NCI-H1105 (cell line): ENCODE results near the gene BRAT1.
A peak's percentile ranks its signal among the peaks of the same experiment; 100 is the strongest.

ENCODE experiments used
- DNase-seq: peaks from one replicate; lab custom pipeline; 2025; lab: John Stamatoyannopoulos, UW

The BRAT1 gene

DNA sequence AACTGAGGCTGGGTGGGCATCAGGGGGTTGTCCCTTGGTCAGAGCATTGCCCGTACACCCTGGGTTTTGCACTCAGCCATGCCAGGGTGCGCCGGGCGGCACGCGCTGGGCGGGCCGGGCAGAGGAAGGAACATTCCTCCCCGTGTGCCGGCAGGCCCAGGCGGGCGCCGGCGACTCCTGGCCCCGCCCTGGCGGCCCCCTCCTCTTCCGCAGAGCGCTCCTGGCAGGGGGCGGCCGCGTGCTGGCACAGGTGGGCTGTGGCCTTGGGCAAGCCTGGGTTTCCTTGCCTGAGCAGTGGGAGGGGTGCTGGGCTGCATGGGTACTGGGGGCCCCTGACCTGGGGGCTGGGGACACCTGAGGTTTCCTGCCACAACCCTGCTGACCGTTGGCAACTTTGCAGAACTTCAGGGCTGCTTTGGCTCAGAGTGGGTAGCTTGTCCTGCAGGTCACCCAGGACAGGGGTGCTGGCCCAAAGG lies 31.8 kb downstream of the BRAT1 start:
- peak; percentile 91 for DNase-seq

GRCh38 chr7:2522780-2523433 lies 32.4 kb downstream of the BRAT1 start:
- no peak for DNase-seq

GRCh38 chr7:2521952-2522591 lies 33.3 kb downstream of the BRAT1 start:
- DNase-seq, result no peak

DNA sequence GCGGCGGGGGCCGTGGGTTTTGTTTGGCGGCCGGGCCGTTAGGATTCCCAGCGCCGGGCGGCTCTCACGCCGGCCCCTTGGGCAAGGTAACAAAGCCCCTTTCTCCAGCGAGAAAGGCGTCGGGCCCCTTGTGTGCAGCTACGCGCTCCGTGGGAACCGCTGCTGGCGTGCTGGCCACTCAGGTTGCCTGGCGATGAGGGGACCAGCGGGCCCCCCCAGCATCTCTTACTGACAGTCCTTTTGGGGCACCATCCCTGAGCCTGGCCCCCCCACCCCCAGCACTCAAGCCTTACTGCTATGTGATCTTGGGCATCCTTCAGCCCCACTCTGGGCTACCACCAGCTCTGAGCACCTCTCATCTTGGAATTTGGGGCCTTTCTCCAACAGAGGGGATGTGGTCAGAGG lies 34.0 kb downstream of the BRAT1 start:
- no peak for DNase-seq

DNA sequence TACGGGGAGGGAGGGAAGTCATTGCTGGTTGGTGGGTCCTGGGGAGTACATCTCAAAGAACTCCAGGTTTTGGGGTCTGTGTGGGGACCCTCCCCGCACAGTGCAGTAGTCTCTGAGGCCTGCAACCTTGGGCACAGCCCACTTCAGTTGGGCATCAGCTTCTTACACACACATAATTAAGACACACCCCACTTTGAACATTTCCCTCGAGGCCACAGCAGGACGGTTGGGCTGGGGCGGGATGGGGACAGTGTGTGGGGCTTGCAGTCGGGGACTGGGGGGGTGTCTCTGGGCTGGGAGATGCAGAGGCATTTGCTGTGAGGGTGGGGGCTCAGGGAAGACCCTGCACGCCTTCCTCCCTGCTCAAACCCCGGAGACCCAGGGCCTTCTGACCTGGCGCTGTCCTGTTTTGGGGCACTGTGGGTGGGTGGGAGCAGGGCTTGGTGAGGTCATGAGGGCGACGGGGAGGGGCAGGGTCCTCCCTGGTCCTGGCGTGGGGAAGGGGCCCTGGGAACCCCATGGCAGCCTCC lies 34.5 kb downstream of the BRAT1 start:
- no peak for DNase-seq

DNA sequence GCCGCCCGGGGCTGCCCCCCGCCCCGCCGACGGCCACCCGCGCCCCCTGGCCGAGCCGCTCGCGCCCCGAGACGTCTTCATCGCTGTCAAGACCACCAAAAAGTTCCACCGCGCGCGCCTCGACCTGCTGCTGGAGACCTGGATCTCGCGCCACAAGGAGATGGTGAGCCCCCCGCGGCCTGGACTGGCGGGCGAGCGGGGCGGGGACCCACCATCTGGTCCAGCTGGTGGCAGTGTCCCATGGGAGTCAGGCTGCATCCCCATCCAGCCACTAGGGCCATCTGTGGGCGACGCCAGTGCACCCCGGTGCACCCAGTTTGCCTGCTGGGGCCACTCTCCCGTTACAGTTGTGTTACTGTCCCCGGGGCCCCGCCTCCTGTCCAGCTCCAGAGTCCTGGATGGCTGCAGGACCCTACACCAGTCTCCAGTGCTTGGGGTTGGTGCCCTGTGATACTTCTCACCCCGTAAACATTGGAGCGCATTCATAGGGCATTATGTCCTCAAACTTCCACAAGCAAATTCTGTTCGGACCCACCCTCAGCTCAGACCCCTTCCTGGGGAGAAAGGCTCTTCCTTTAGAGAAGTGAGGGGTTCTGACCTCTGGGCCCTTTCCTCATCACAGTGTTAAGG lies 35.1 kb downstream of the BRAT1 start:
- DNase-seq, result no peak

GRCh38 chr7:2519119-2519930 lies 36.0 kb downstream of the BRAT1 start, which contains the start of gene LFNG:
Gene LFNG (plus strand): TSS chr7:2519774. CDS start chr7:2519862, 88 bp downstream.
- DNase-seq, result peak; percentile 89

DNA sequence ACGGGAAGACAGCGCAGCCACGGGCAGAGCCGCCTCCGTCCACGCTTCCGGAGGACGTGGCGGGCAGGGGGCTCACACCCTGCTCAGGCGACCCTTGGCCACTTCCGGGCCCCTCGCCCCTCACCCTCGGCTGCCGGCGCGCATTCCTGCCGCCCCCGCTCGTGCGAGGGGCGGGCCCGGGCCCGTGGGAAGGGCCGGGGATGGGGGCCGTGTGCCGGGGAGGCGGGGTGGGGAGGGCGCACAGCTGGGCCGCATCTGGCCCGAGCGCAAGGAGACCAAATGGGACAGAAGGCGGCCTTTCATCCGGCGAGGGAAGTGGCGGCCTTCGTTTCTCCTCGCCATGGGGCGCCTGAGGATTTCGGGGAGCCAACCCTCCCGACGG lies 36.6 kb downstream of the BRAT1 start:
- DNase-seq, result no peak

- DNase-seq, result no peak
Observed at GRCh38 chr7:2517678-2518507, 37.4 kb downstream of the BRAT1 start.

DNA sequence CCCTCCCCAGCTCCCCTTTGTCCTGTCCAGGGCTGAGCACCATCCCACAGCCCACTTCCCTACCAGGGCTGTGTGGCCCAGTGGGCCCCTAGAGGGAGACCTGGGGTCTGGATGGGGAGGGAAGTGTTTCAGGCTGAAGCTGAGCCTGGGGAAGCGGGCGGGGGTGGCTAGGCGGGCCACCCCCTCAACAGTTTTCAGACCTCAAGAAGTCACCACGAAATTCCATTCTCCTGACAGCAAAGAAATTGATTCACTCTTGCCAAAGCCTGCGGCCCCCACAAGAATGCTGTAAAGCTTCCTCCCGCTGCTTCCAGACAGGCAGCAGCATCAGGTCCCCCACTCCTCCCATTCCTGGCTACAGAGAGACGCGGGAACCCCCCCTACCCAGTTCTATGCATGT lies 38.3 kb downstream of the BRAT1 start:
- DNase-seq, result no peak

DNA sequence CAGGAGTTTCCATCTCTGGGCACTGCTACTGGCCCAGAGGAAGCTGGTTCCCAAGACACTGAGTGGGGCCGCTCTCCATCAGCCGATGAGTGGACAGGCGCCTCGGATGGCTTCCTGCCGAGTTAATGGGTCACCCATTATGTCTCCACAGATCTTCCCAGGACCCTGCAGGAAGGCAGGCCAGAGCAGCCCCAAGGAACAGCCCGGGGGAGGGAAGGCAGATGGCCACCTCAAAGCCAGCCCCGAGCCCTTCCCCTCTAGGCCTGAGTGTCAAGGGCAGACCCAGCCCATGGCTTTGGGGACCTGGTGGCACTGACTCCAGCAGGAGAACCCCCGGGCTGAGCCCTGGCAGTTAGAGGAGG lies 39.1 kb downstream of the BRAT1 start:
- DNase-seq, result no peak

GRCh38 chr7:2515424-2516193 lies 39.7 kb downstream of the BRAT1 start:
- DNase-seq, result no peak

DNA sequence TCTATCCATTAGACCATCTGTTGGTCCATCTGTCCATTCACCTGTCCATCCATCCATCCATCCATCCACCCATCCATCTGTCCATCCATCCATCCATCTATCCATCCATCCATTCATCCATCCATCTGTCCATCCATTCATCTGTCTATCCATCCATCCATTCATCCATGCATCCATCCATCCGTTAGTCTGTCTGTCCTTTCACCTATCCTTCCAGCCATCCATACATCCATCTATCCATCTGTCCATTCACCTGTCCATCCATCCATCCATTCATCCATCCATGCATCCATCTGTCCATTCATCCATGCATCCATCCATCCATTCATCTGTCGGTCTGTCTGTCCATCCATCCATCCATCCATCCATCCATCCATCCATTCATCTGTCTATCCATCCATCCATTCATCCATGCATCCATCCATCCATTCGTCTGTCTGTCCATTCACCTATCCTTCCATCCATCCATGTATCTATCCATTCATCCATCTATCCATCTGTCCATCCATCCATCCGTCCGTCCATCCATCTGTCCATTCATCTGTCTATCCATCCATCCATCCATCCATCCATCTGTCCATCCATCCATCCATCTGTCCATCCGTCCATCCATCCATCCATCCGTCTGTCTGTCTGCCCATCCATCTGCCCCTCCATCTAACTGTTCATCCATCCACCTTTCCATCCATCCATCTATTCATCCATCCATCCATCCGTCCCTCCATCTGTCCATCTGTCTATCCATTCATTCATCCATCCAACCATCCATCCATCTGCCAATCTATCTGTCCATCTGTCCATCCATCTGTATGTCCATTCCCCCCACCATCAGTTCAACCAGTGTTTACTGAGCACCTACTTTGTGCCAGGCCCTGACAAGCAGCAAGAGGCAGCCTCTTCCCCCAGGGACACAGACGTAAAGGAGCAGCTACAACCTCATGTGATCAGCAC lies 40.6 kb downstream of the BRAT1 start:
- no peak for DNase-seq

DNA sequence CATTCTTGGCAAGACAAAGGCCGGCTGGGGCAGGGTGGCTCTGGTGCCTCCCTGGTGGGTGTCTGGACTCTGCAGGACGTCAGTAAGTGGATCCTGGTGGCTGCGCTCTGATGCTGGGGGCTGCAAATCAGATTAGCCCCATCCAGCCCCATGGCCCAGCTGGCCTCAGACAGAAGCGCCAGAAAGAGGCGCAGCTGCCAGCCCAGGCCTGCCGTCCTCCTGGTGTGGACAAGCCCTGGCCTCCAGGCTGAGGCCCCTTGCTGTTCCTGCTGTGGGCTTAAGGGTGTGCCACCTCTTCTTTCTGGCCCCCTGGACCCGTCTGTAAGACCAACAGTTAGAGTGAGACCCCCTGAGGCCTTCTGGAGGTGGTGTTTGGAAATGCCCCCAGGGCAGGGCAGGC lies 41.6 kb downstream of the BRAT1 start:
- no peak for DNase-seq

DNA sequence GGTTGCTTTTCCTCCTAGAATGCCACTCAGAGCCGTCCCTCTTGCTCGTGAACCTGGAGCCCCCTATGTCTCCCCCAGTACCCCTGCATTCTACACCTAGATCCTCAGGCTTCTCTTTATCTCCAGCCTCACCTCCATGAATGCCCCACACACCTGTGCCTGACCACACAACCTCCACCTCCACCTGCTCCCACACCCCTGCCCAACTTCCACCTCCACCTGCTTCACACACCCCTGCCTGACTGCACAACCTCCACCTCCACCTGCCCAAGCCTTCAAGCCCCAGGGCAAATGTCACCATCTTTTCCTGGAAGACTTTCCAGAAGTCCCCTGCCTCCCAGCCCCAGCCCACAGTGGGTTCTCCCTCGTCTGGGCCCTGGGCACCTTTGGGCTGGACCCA lies 42.6 kb downstream of the BRAT1 start:
- DNase-seq, result no peak

DNA sequence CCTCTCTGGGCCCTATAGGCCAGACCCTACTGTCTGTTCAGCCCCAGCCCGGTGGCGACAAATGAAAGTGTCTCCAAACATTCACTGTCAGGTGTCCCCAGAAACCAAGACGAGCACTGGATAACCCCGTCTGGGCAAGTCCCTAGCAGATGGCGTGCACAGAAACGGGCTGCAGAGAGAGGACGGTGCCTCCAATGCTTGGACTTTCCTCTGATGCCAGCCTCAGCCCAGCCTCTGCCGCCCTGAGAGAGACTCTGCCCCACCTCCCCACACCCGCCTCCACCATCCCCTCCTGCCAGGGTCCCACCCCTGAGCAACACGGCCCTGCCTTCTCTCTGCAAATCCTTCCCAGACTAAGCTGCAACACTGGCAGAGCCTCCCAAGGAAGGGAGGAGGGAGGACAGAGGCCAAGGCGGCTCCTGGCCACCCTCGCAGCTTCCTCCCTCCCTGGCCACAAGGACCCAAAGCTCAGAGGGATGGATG lies 43.1 kb downstream of the BRAT1 start:
- no peak for DNase-seq

- DNase-seq, result no peak
Observed at GRCh38 chr7:2511769-2512168, 43.6 kb downstream of the BRAT1 start.

- DNase-seq, result no peak
Observed at GRCh38 chr7:2510909-2511768, 44.2 kb downstream of the BRAT1 start.
